H9 (cell line): ENCODE results near the gene YWHAH. TPM values are rescaled to one million over a fixed set of nuclear protein-coding genes. Genes with fewer than 3 reads are reported as not detected.

ENCODE experiments used
- DNase-seq: peaks from one replicate; pipeline ENCODE4 v3.0.0-alpha.2; 2017
- H2AFZ ChIP-seq: one replicate; pipeline ENCODE4 v1.6.1; 2013; ENCODE audit warnings: mild to moderate bottlenecking, low read length, control low read depth, moderate library complexity
- H2AK5ac ChIP-seq: 2 replicates; pipeline ENCODE4 v1.6.1; 2013; ENCODE audit warnings: low read length, control low read depth, mixed read lengths; ENCODE audit not compliant: insufficient read length
- H2BK120ac ChIP-seq: one replicate; pipeline ENCODE4 v1.6.1; 2013; ENCODE audit warnings: low read depth, mild to moderate bottlenecking, low read length, control low read depth, inconsistent platforms; ENCODE audit not compliant: poor library complexity, severe bottlenecking
- H2BK12ac ChIP-seq: 2 replicates; pipeline ENCODE4 v1.6.1; 2013; ENCODE audit warnings: low read length, control low read depth, mixed read lengths, low read depth; ENCODE audit not compliant: insufficient read length
- H2BK15ac ChIP-seq: 2 replicates; pipeline ENCODE4 v1.6.1; 2013; ENCODE audit warnings: low read depth, low read length, control low read depth
- H2BK20ac ChIP-seq: one replicate; pipeline ENCODE4 v1.6.1; 2013; ENCODE audit warnings: low read depth, mild to moderate bottlenecking, low read length, control low read depth, inconsistent platforms; ENCODE audit not compliant: poor library complexity, severe bottlenecking
- H2BK5ac ChIP-seq: 2 replicates; pipeline ENCODE4 v1.6.1; 2013; ENCODE audit warnings: low read length, control low read depth, mixed read lengths; ENCODE audit not compliant: insufficient read length
- H3K14ac ChIP-seq: 2 replicates; pipeline ENCODE4 v1.6.1; 2013; ENCODE audit warnings: low read length, control low read depth; ENCODE audit not compliant: insufficient read depth
- H3K18ac ChIP-seq: 2 replicates; pipeline ENCODE4 v1.6.1; 2013; ENCODE audit warnings: low read depth, mild to moderate bottlenecking, mixed read lengths, low read length, control low read depth; ENCODE audit not compliant: insufficient read length
- H3K23ac ChIP-seq: 2 replicates; pipeline ENCODE4 v1.6.1; 2013; ENCODE audit warnings: low read length, control low read depth, mixed read lengths, low read depth; ENCODE audit not compliant: insufficient read length
- H3K23me2 ChIP-seq: 2 replicates; pipeline ENCODE4 v1.6.1; 2013; ENCODE audit warnings: low read depth, mild to moderate bottlenecking, mixed read lengths, low read length, control low read depth; ENCODE audit not compliant: insufficient read length, poor library complexity, severe bottlenecking
- H3K27ac ChIP-seq: 2 replicates; pipeline ENCODE4 v1.5.1; 2013; ENCODE audit warnings: low read length, control low read depth, mixed read lengths, low read depth; ENCODE audit not compliant: insufficient read length
- H3K27me3 ChIP-seq: 2 replicates; pipeline ENCODE4 v1.6.1; 2013; ENCODE audit warnings: low read length, control low read depth, inconsistent platforms; ENCODE audit not compliant: insufficient read depth
- H3K4ac ChIP-seq: 2 replicates; pipeline ENCODE4 v1.6.1; 2013; ENCODE audit warnings: low read depth, mild to moderate bottlenecking, control low read depth, inconsistent platforms, low read length, moderate library complexity
- H3K4me1 ChIP-seq: 2 replicates; pipeline ENCODE4 v1.6.1; 2013; ENCODE audit warnings: low read length, control low read depth, inconsistent platforms; ENCODE audit not compliant: insufficient read depth
- H3K4me2 ChIP-seq: 2 replicates; pipeline ENCODE4 v1.6.1; 2013; ENCODE audit warnings: low read length, control low read depth, mixed read lengths; ENCODE audit not compliant: insufficient read length, insufficient read depth
- H3K56ac ChIP-seq: 2 replicates; pipeline ENCODE4 v1.6.1; 2013; ENCODE audit warnings: low read depth, mild to moderate bottlenecking, mixed read lengths, low read length, control low read depth; ENCODE audit not compliant: insufficient read length
- H3K79me1 ChIP-seq: 2 replicates; pipeline ENCODE4 v1.6.1; 2013; ENCODE audit warnings: low read depth, mild to moderate bottlenecking, moderate library complexity, low read length, control low read depth, inconsistent platforms; ENCODE audit not compliant: insufficient read depth, poor library complexity, severe bottlenecking
- H3K79me2 ChIP-seq: 2 replicates; pipeline ENCODE4 v1.6.1; 2013; ENCODE audit warnings: low read length, control low read depth, inconsistent platforms; ENCODE audit not compliant: insufficient read depth
- H3K9ac ChIP-seq: 2 replicates; pipeline ENCODE4 v1.6.1; 2013; ENCODE audit warnings: low read length, control low read depth, mixed read lengths; ENCODE audit not compliant: insufficient read length; ENCODE audit errors: extremely low read depth
- H3K9me3 ChIP-seq: one replicate; pipeline ENCODE4 v1.6.1; 2013; ENCODE audit warnings: low read depth, low read length, inconsistent platforms; ENCODE audit not compliant: control insufficient read depth
- H3T11ph ChIP-seq: one replicate; pipeline ENCODE4 v1.6.1; 2013; ENCODE audit warnings: mild to moderate bottlenecking, low read length, control low read depth, inconsistent platforms
- H4K20me1 ChIP-seq: one replicate; pipeline ENCODE4 v1.6.1; 2013; ENCODE audit not compliant: control insufficient read depth, insufficient read length, insufficient read depth
- H4K5ac ChIP-seq: 2 replicates; pipeline ENCODE4 v1.6.1; 2013; ENCODE audit warnings: low read depth, mild to moderate bottlenecking, mixed read lengths, low read length, control low read depth; ENCODE audit not compliant: insufficient read length
- H4K8ac ChIP-seq: replicated peaks from 2 replicates; pipeline ENCODE4 v1.6.1; 2013; ENCODE audit warnings: low read length, control low read depth, mixed read lengths, low read depth; ENCODE audit not compliant: insufficient read length
- H4K91ac ChIP-seq: 2 replicates; pipeline ENCODE4 v1.6.1; 2013; ENCODE audit warnings: low read depth, mild to moderate bottlenecking, moderate library complexity, mixed read lengths, low read length, control low read depth; ENCODE audit not compliant: insufficient read length
- H3K27ac Mint-ChIP-seq, 3 experiments: 2 replicates in 2 of 3; 3 replicates in 1 of 3; pipeline ENCODE4 v1.8.0; 2020 to 2021; ENCODE audit warnings: mixed read lengths in 3 of 3, mild to moderate bottlenecking in 1 of 3, moderate library complexity in 1 of 3
- H3K27me3 Mint-ChIP-seq: 2 replicates; pipeline ENCODE4 v1.8.0; 2021; ENCODE audit warnings: low read depth, mild to moderate bottlenecking, moderate library complexity, mixed read lengths
- H3K36me3 Mint-ChIP-seq, 3 experiments: 2 replicates in 2 of 3; 3 replicates in 1 of 3; pipeline ENCODE4 v1.8.0; 2020 to 2021; ENCODE audit warnings: low read depth in 3 of 3, mixed read lengths in 3 of 3; ENCODE audit not compliant: insufficient read depth in 1 of 3
- H3K4me1 Mint-ChIP-seq, 2 experiments: 2 replicates each; pipeline ENCODE4 v1.8.0; 2020; ENCODE audit warnings: mixed read lengths in 2 of 2
- H3K4me3 Mint-ChIP-seq, 2 experiments: 2 replicates in 1 of 2; 3 replicates in 1 of 2; pipeline ENCODE4 v1.8.0; 2020 to 2021; ENCODE audit warnings: mild to moderate bottlenecking in 2 of 2, mixed read lengths in 2 of 2, moderate library complexity in 1 of 2
- H3K9me3 Mint-ChIP-seq, 2 experiments: 2 replicates in 1 of 2; 3 replicates in 1 of 2; pipeline ENCODE4 v1.8.0; 2020; ENCODE audit warnings: mild to moderate bottlenecking in 2 of 2, mixed read lengths in 2 of 2, moderate library complexity in 1 of 2
- CTCF ChIP-seq: fragments of 200-600 bp; sonication (generic); conservative IDR thresholded peaks from 3 replicates; pipeline ENCODE4 v1.8.0; 2021; ENCODE audit warnings: antibody characterized with exemption, mild to moderate bottlenecking
- total RNA-seq: library from RNA; stranded (reverse); gene quantifications from 2 replicates; pipeline ENCODE4 v1.2.1, GENCODE V29; 2021

YWHAH gene
- total RNA-seq, 1 experiment from 2014 or later: 250 TPM

GRCh38 chr22:31926969-31927368, 17.4 kb upstream of the YWHAH start:
- peak; percentile 72 for DNase-seq
- no peak overlapping the region for H3K18ac ChIP-seq
- no peaks in the 10 kb centered on the region for H3K79me1 ChIP-seq
- no peak overlapping the region for H2BK120ac ChIP-seq
- H2AFZ ChIP-seq: no peak overlapping the region
- Mint-ChIP-seq H3K9me3 (no peaks in the 10 kb centered on the region), H3K36me3 (no peaks in the 10 kb centered on the region; a peak in 1 of 7 replicates), H3K4me1 (peaks cover 2 to 11% of the 10 kb centered on the region in 2 experiments; a peak in 3 of 4 replicates), H3K4me3 (no peak overlapping the region), H3K27ac (no peak overlapping the region), H3K27me3 (peaks cover 9% of the 10 kb centered on the region)
- no peak overlapping the region for H2AK5ac ChIP-seq
- no peak overlapping the region for H4K5ac ChIP-seq
- H3K4ac ChIP-seq: no peak overlapping the region
- no peak overlapping the region for H2BK12ac ChIP-seq
- H3K23me2 ChIP-seq: no peaks in the 10 kb centered on the region
- no peak overlapping the region for H3K27ac ChIP-seq
- no peak overlapping the region for H2BK15ac ChIP-seq
- no peaks in the 10 kb centered on the region for H3K27me3 ChIP-seq
- TF ChIP-seq CTCF: no peak
- H3K14ac ChIP-seq: no peak overlapping the region
- no peak overlapping the region for H4K8ac ChIP-seq
- no peak overlapping the region for H3K9ac ChIP-seq
- no peaks in the 10 kb centered on the region for H4K20me1 ChIP-seq
- H3K9me3 ChIP-seq: no peaks in the 10 kb centered on the region
- no peak overlapping the region for H3K4me2 ChIP-seq
- no peak overlapping the region for H2BK5ac ChIP-seq
- H2BK20ac ChIP-seq: no peak overlapping the region
- H4K91ac ChIP-seq: no peak overlapping the region
- H3T11ph ChIP-seq: no peak overlapping the region
- no peak overlapping the region for H3K23ac ChIP-seq
- no peak overlapping the region for H3K56ac ChIP-seq
- H3K79me2 ChIP-seq: no peaks in the 10 kb centered on the region
- no peaks in the 10 kb centered on the region for H3K4me1 ChIP-seq
